Measurements from ENCODE around the gene PIK3C3.

DNA sequence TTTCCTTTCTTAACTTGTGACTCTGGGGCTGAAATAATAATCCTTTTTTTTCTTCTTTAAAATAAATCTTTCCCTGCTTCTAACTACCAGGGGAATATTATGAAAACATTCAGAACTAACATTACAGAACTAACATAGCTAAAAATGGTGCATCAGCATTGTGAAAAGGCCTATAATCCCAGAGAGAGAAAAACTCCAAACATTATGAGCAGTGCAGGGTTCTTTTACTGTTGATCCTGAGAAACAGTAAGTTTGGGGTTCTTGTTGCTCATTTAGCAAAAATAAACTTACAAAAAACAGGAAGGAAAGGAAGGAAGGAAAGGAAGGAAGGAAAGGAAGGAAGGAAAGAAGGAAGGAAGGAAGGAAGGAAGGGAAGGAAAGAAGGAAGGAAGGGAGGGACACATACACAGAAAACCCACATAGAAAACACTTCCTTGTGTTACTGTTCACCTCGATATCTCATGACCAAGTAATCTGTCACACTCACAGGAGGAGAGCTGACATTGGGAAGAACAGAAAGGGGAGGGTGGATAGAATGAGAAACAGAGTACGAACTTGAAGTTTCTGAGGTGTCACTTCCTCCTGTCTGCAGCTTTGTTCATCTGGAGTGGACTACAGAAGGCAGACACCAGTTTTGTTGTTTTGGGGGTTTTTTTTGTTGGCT is 18.4 kb upstream of the PIK3C3 start:
- TF ChIP-seq, protein P1, sequence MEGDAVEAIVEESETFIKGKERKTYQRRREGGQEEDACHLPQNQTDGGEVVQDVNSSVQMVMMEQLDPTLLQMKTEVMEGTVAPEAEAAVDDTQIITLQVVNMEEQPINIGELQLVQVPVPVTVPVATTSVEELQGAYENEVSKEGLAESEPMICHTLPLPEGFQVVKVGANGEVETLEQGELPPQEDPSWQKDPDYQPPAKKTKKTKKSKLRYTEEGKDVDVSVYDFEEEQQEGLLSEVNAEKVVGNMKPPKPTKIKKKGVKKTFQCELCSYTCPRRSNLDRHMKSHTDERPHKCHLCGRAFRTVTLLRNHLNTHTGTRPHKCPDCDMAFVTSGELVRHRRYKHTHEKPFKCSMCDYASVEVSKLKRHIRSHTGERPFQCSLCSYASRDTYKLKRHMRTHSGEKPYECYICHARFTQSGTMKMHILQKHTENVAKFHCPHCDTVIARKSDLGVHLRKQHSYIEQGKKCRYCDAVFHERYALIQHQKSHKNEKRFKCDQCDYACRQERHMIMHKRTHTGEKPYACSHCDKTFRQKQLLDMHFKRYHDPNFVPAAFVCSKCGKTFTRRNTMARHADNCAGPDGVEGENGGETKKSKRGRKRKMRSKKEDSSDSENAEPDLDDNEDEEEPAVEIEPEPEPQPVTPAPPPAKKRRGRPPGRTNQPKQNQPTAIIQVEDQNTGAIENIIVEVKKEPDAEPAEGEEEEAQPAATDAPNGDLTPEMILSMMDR (conservative IDR thresholded peaks at IDR 0.05), result no peak
- TF ChIP-seq ZFX (IDR thresholded peaks at IDR 0.05), result no peak
